PFSK-1 (cell line): Measurements from ENCODE around the gene CAPNS2.

Experiments used
- FOXP2 ChIP-seq: optimal IDR thresholded peaks from 2 replicates; pipeline ENCODE3; 2011; ENCODE audit warnings: borderline replicate concordance, control low read depth, inconsistent platforms; ENCODE audit not compliant: insufficient read depth; ENCODE audit errors: extremely low read length, extremely low read depth
- POLR2AphosphoS5 ChIP-seq: IDR thresholded peaks from 2 replicates; pipeline ENCODE4 v1.6.1; 2012; ENCODE audit warnings: low read depth, mild to moderate bottlenecking, control low read depth, low read length, moderate library complexity
- SIN3A ChIP-seq: IDR thresholded peaks from 2 replicates; pipeline ENCODE4 v1.6.1; 2012; ENCODE audit warnings: mild to moderate bottlenecking, low read length, moderate library complexity, borderline replicate concordance; ENCODE audit not compliant: insufficient read depth
- TAF1 ChIP-seq: IDR thresholded peaks from 2 replicates; pipeline ENCODE4 v1.6.1; 2012; ENCODE audit warnings: low read length, control low read depth, borderline replicate concordance; ENCODE audit not compliant: insufficient read depth
- TF ChIP-seq, protein P1 (sequence below), 2 experiments: IDR thresholded peaks; 2 replicates each; pipeline versions ENCODE4 v1.6.1 to v1.8.0; 2011 to 2012; ENCODE audit warnings: low read depth in 2 of 2, low read length in 2 of 2, control low read depth in 1 of 2, inconsistent platforms in 1 of 2, mild to moderate bottlenecking in 1 of 2, moderate library complexity in 1 of 2; ENCODE audit not compliant: insufficient read depth in 1 of 2

Gene CAPNS2

DNA sequence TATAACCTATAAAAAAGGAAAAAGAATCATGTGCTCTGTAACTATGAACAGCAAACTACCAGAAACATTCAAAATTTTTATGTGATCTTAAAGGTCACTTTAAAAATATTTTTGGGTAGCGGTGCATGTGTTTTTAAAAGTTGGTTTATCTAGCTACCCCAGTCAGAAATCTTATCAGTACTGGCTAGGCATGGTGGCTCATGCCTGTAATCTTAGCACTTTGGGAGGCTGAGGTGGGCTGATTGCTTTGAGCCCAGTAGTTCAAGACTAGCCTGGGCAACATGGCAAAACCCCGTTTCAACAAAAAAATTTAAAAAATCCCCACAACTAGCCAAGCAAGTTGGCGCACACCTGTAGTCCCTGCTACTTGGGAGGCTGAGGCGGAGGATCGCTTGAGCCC is 3.7 kb downstream of the CAPNS2 start:
- TF ChIP-seq SIN3A = no peak
- no peak for TF ChIP-seq FOXP2
- TF ChIP-seq, protein P1, sequence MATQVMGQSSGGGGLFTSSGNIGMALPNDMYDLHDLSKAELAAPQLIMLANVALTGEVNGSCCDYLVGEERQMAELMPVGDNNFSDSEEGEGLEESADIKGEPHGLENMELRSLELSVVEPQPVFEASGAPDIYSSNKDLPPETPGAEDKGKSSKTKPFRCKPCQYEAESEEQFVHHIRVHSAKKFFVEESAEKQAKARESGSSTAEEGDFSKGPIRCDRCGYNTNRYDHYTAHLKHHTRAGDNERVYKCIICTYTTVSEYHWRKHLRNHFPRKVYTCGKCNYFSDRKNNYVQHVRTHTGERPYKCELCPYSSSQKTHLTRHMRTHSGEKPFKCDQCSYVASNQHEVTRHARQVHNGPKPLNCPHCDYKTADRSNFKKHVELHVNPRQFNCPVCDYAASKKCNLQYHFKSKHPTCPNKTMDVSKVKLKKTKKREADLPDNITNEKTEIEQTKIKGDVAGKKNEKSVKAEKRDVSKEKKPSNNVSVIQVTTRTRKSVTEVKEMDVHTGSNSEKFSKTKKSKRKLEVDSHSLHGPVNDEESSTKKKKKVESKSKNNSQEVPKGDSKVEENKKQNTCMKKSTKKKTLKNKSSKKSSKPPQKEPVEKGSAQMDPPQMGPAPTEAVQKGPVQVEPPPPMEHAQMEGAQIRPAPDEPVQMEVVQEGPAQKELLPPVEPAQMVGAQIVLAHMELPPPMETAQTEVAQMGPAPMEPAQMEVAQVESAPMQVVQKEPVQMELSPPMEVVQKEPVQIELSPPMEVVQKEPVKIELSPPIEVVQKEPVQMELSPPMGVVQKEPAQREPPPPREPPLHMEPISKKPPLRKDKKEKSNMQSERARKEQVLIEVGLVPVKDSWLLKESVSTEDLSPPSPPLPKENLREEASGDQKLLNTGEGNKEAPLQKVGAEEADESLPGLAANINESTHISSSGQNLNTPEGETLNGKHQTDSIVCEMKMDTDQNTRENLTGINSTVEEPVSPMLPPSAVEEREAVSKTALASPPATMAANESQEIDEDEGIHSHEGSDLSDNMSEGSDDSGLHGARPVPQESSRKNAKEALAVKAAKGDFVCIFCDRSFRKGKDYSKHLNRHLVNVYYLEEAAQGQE (IDR thresholded peaks at IDR 0.05; ENCODE audit: insufficient read depth in 1 of 2, low read depth in 2 of 2, low read length in 2 of 2) = no peak
- TF ChIP-seq TAF1 = no peak
- no peak for TF ChIP-seq POLR2AphosphoS5

DNA sequence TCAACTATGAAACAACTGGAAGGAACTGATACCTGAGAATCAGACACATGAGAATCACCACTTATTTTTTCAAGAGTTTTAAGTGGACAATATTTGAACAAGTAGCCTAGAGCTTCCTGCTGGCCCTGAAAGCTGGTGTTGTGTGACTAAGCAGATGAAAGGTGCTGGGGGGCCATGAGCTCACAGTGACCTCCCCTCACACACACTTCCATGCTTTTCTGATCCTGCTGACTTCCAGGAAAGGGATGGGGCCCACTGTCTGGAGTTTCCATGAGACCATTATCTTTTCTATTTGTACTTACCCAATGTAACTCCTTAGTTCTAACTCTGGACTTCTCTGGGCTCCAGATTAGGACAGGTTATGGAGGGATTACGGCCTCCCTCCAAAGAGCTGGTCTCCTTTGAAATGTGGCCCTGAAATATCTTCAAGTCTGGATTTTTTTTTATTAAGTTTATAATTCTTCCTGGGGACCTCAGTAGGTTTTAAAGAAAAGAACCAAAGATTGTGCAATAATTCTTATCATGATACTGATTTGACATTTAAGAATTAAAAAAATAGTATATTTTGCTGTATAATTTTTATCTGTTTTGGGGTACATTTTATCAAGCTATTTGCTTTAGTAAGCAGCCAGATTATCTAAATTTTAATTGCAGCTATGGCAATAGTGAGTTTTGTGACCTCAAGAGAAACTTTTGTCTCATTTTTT is 4.9 kb downstream of the CAPNS2 start:
- TF ChIP-seq TAF1 (no peak), FOXP2 (no peak), POLR2AphosphoS5 (no peak), SIN3A (no peak)
- TF ChIP-seq, protein P1 (IDR thresholded peaks at IDR 0.05; ENCODE audit: insufficient read depth in 1 of 2, low read depth in 2 of 2, low read length in 2 of 2) = no peak

- TF ChIP-seq, protein P1 (IDR thresholded peaks at IDR 0.05; ENCODE audit: insufficient read depth in 1 of 2, low read depth in 2 of 2, low read length in 2 of 2) = no peak
- TF ChIP-seq TAF1 = no peak
- TF ChIP-seq POLR2AphosphoS5 = no peak
- TF ChIP-seq SIN3A = no peak
- no peak for TF ChIP-seq FOXP2
Measured at GRCh38 chr16:55572439-55572838, 6.0 kb downstream of the CAPNS2 start.

DNA sequence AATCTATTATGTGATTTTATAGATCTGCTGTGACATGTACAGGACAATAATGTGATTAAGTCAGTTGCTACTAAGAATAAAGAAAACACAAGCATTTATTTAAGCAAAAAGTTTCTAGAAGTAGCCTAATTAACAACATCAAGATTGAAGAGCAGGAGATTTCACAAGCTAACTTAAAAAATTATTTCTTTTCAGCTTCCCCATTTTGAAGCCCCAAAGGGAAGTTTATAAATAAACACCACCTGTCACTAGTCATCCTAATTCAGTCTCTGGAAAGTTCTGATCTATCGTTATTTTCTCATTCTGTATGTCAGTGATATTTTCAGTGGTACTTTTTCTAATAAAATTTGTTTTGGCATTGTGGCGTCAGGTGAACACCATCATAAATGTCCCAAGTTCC is 8.3 kb downstream of the CAPNS2 start:
- no peak for TF ChIP-seq FOXP2
- TF ChIP-seq SIN3A = no peak
- no peak for TF ChIP-seq TAF1
- TF ChIP-seq, protein P1 (IDR thresholded peaks at IDR 0.05; ENCODE audit: insufficient read depth in 1 of 2, low read depth in 2 of 2, low read length in 2 of 2) = no peak

DNA sequence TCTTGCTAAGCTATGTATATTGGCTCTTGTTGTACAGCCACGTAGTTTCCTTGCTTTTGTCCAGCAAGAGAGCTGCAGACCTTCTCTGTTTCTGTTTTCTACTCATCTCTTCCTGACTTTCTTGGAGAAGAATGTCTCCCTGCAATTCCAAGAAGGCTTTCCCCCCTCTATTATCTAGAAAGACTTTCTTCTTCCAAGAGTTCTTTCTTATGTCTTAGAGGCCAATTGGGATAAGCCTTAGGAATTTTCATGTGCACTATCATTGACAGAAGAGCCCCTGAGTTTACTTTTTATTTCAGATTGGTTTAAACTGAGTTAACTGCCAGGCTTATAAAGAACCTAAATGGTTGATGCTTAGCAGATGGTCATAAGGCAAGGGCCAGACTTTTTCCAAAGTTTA is 9.0 kb downstream of the CAPNS2 start:
- TF ChIP-seq TAF1 = no peak
